ENCODE results near the gene XPO6. TPM values are rescaled to one million over a fixed set of nuclear protein-coding genes. Genes with fewer than 3 reads are reported as not detected.
"Not testable (repeated sequence)": the region's sequence is repeated elsewhere in the genome, so short reads cannot be mapped to it uniquely, and the experiment has no call there.

The XPO6 gene
- total RNA-seq, 1 donor from 2014 or later: 232 TPM

DNA sequence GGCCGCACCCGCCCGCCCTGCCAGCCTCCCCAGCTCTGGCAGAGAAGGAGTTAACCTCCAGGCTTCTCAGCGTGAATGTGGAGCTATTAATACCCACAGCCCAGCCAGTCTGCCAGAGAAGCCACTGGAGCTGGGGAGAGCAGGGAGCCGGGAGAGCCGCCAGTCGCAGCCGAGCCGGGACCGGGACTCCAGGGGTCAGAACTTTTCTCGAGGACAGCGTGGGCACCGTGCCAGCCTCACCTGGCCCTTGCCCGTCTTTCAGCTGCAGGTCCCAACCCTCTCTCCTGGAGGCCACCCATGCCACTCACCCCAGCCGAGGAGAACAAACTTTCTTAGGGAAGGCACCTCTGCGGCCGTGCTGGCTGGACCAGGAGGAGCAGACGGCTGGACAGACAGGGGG is 46.8 kb upstream of the XPO6 start:
- Mint-ChIP-seq H3K4me1 (ENCODE audit: low read depth, unreplicated experiment) (peaks cover 18% of the 10 kb centered on the region), H3K4me3 (ENCODE audit: unreplicated experiment) (no peak overlapping the region), H3K27me3 (ENCODE audit: unreplicated experiment) (peaks cover 4% of the 10 kb centered on the region), H3K9me3 (ENCODE audit: unreplicated experiment) (peaks cover 7% of the 10 kb centered on the region), H3K36me3 (ENCODE audit: unreplicated experiment) (no peaks in the 10 kb centered on the region), H3K27ac (ENCODE audit: unreplicated experiment) (no peak overlapping the region)
- peak; percentile 40 for DNase-seq
- TF ChIP-seq, protein P1, sequence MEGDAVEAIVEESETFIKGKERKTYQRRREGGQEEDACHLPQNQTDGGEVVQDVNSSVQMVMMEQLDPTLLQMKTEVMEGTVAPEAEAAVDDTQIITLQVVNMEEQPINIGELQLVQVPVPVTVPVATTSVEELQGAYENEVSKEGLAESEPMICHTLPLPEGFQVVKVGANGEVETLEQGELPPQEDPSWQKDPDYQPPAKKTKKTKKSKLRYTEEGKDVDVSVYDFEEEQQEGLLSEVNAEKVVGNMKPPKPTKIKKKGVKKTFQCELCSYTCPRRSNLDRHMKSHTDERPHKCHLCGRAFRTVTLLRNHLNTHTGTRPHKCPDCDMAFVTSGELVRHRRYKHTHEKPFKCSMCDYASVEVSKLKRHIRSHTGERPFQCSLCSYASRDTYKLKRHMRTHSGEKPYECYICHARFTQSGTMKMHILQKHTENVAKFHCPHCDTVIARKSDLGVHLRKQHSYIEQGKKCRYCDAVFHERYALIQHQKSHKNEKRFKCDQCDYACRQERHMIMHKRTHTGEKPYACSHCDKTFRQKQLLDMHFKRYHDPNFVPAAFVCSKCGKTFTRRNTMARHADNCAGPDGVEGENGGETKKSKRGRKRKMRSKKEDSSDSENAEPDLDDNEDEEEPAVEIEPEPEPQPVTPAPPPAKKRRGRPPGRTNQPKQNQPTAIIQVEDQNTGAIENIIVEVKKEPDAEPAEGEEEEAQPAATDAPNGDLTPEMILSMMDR (IDR thresholded peaks at IDR 0.05; ENCODE audit: partially characterized antibody, unreplicated experiment): no peak

DNA sequence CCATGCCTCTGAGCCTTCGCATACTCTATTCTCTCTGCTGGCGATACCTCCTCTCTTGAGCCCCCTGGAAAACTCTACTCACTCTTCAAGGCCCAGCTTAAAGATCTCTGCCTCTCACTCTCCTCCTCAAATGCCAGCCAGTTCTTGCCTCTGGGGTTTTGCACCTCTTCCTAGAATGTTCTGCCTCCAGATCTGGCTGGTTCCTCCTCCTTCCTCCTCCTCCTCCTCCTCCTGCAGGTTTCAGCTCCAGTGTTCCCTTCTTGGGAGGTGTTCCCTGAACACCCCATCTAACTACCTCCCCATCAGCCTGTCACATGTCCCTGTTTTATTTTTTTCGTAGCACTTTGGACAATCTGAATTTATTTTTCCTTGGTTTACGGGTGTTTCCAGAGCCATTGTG is 45.5 kb upstream of the XPO6 start:
- Mint-ChIP-seq H3K27me3 (ENCODE audit: unreplicated experiment) (peaks cover 4% of the 10 kb centered on the region), H3K36me3 (ENCODE audit: unreplicated experiment) (no peaks in the 10 kb centered on the region)
- no peak for DNase-seq

DNA sequence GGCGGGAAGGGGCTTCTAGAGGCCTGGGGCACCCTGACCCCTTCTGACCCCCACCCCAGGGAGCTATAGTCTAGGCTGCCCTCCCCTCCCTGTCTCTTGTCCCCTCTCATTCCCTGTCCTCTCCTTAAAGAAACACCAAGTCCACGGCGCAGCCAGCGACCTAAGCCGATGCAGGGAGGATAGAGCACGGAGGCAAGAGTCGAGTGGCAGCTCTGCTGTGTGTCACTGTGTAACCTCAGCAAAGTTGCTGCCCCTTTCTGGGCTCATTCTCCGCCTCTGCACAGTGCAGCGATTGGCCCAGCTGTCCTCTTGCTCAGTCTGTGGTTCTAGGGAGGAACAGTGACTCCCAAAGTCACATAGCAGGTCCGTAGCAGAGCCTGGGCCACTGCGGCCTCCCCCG is 44.1 kb upstream of the XPO6 start:
- peaks cover 18% of the 10 kb centered on the region for H3K4me1 Mint-ChIP-seq (ENCODE audit: low read depth, unreplicated experiment)
- H3K4me3 Mint-ChIP-seq (ENCODE audit: unreplicated experiment): no peak overlapping the region
- H3K27ac Mint-ChIP-seq (ENCODE audit: unreplicated experiment): peak overlapping the region; percentile 52
- H3K9me3 Mint-ChIP-seq (ENCODE audit: unreplicated experiment): peaks cover 5% of the 10 kb centered on the region
- peaks cover 4% of the 10 kb centered on the region for H3K27me3 Mint-ChIP-seq (ENCODE audit: unreplicated experiment)
- peak; percentile 40 for DNase-seq
- TF ChIP-seq, protein P1 (IDR thresholded peaks at IDR 0.05; ENCODE audit: partially characterized antibody, unreplicated experiment): no peak
- H3K36me3 Mint-ChIP-seq (ENCODE audit: unreplicated experiment): no peaks in the 10 kb centered on the region

More for the DNA sequence above, 45.5 kb upstream of the XPO6 start:
- TF ChIP-seq, protein P1 (IDR thresholded peaks at IDR 0.05; ENCODE audit: partially characterized antibody, unreplicated experiment): no peak
- no peak overlapping the region for H3K27ac Mint-ChIP-seq (ENCODE audit: unreplicated experiment)
- no peak overlapping the region for H3K4me3 Mint-ChIP-seq (ENCODE audit: unreplicated experiment)
- H3K9me3 Mint-ChIP-seq (ENCODE audit: unreplicated experiment): peaks cover 6% of the 10 kb centered on the region
- H3K4me1 Mint-ChIP-seq (ENCODE audit: low read depth, unreplicated experiment): peaks cover 18% of the 10 kb centered on the region

DNA sequence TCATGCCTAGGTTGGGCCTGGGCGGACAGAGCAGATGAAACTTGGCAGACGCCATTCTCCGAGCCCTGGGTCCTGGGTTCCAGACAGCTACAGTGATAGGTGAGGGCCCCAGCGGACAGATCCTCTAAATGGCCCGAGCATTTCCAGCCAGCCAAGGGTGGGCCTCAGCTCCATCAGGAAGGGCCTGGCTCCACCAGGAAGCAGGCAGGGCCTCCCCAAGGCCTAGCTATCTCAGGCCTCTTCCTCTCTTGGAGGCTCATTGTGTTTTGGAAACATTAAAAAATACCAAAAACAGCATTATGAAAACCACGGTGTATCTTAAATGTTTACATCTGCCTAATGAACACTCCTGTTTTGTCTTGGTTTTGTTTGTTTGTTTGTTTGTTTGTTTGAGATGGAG is 42.4 kb upstream of the XPO6 start:
- no peak for DNase-seq
- no peak overlapping the region for H3K4me3 Mint-ChIP-seq (ENCODE audit: unreplicated experiment)
- H3K9me3 Mint-ChIP-seq (ENCODE audit: unreplicated experiment): peaks cover 6% of the 10 kb centered on the region
- TF ChIP-seq, protein P1 (IDR thresholded peaks at IDR 0.05; ENCODE audit: partially characterized antibody, unreplicated experiment): no peak
- no peaks in the 10 kb centered on the region for H3K27me3 Mint-ChIP-seq (ENCODE audit: unreplicated experiment)
- H3K4me1 Mint-ChIP-seq (ENCODE audit: low read depth, unreplicated experiment): peaks cover 24% of the 10 kb centered on the region
- no peaks in the 10 kb centered on the region for H3K36me3 Mint-ChIP-seq (ENCODE audit: unreplicated experiment)
- no peak overlapping the region for H3K27ac Mint-ChIP-seq (ENCODE audit: unreplicated experiment)

DNA sequence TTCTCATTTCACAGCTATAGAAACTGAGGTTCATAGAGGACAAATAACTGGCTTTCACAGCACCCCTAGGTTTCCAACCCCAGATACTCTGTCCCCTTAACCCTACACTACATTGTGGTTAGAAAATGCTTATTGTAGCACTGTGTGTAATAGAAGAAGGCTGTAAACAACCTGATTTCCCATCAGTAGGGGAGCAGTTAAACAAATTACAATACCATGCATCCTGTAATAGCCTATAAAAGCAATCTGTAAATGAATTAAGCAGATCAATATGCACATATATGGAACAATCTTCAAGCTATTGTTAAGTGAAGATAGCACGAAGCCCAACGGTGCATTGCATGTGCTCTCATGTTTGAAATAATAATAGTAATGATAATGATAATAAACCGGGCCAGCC is 39.2 kb upstream of the XPO6 start:
- peaks cover 23% of the 10 kb centered on the region for H3K4me1 Mint-ChIP-seq (ENCODE audit: low read depth, unreplicated experiment)
- peaks cover 5% of the 10 kb centered on the region for H3K9me3 Mint-ChIP-seq (ENCODE audit: unreplicated experiment)
- DNase-seq: no peak
- no peaks in the 10 kb centered on the region for H3K36me3 Mint-ChIP-seq (ENCODE audit: unreplicated experiment)
- peaks cover 4% of the 10 kb centered on the region for H3K27me3 Mint-ChIP-seq (ENCODE audit: unreplicated experiment)
- no peak overlapping the region for H3K4me3 Mint-ChIP-seq (ENCODE audit: unreplicated experiment)
- H3K27ac Mint-ChIP-seq (ENCODE audit: unreplicated experiment): no peak overlapping the region
- TF ChIP-seq, protein P1 (IDR thresholded peaks at IDR 0.05; ENCODE audit: partially characterized antibody, unreplicated experiment): no peak

DNA sequence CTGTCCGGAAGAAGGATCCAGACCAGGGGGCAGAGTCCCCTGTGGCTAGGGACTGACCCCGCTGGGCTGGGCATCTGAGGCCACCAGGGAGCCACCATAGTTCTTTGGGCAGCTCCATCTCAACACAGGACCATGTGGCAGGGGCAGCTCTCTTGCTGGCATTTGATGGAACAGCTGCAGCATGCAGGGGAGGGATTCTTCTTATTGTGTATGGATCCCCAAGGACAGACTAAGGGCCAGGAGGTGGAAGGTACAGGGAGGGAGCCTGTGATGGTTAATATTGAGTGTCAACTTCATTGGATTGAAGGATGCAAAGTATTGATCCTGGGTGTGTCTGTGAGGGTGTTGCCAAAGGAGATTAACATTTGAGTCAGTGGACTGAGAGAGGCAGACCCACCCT is 37.7 kb upstream of the XPO6 start:
- not testable (repeated sequence) for H3K9me3 Mint-ChIP-seq (ENCODE audit: unreplicated experiment); H3K36me3 Mint-ChIP-seq (ENCODE audit: unreplicated experiment); H3K27me3 Mint-ChIP-seq (ENCODE audit: unreplicated experiment)
- H3K4me1 Mint-ChIP-seq (ENCODE audit: low read depth, unreplicated experiment): peaks cover 13% of the 10 kb centered on the region
- peak overlapping the region; percentile 79 for H3K27ac Mint-ChIP-seq (ENCODE audit: unreplicated experiment)
- H3K4me3 Mint-ChIP-seq (ENCODE audit: unreplicated experiment): peak overlapping the region; percentile 20
- DNase-seq: peak; percentile 24
